H1 (cell line): ENCODE data around the gene RASGEF1B. TPM values are rescaled to one million over a fixed set of nuclear protein-coding genes. Genes with fewer than 3 reads are reported as not detected.

ENCODE experiments used
- CTCF ChIA-PET: fragments of 300-600 bp; sonication (Branson Sonifier 250); formaldehyde crosslinking; loops from one replicate; lab custom pipeline; 2021; ENCODE audit not compliant: partially characterized antibody; lab: Charles Lee
- POLR2A ChIA-PET: fragments of 300-600 bp; sonication (Branson Sonifier 250); formaldehyde crosslinking; loops from one replicate; lab custom pipeline; 2021; ENCODE audit warnings: inconsistent platforms; ENCODE audit not compliant: partially characterized antibody; lab: Charles Lee
- DNase-seq, 2 experiments: peaks; one replicate each; pipeline versions ENCODE4 v3.0.0 to v3.0.0-alpha.2; 2010 to 2022; ENCODE audit warnings: low spot score in 2 of 2, low read depth in 1 of 2, mixed read lengths in 1 of 2
- FAIRE-seq: peaks from 2 replicates; lab custom pipeline; 2011; peaks lifted over from hg19 to GRCh38; lab: Jason Lieb, UNC
- H2AFZ ChIP-seq: 2 replicates; pipeline ENCODE4 v1.8.1; 2012; ENCODE audit warnings: low read length, inconsistent platforms
- H2AK5ac ChIP-seq: 2 replicates; pipeline ENCODE4 v1.6.1; 2013; ENCODE audit warnings: low read depth, low read length
- H2BK120ac ChIP-seq: replicated peaks from 2 replicates; pipeline ENCODE3; 2013; ENCODE audit warnings: low read depth, low read length, inconsistent platforms
- H2BK12ac ChIP-seq: 2 replicates; pipeline ENCODE4 v1.6.1; 2013; ENCODE audit warnings: low read depth, low read length
- H2BK15ac ChIP-seq: 2 replicates; pipeline ENCODE4 v1.6.1; 2013; ENCODE audit warnings: low read length
- H2BK20ac ChIP-seq: 2 replicates; pipeline ENCODE4 v1.6.1; 2013; ENCODE audit warnings: low read length
- H2BK5ac ChIP-seq: 2 replicates; pipeline ENCODE4 v1.6.1; 2013; ENCODE audit warnings: low read depth, low read length
- H3K14ac ChIP-seq: 2 replicates; pipeline ENCODE4 v1.6.1; 2013; ENCODE audit warnings: inconsistent platforms; ENCODE audit not compliant: insufficient read length
- H3K18ac ChIP-seq: 2 replicates; pipeline ENCODE4 v1.6.1; 2013; ENCODE audit warnings: low read length; ENCODE audit errors: extremely low read depth
- H3K23ac ChIP-seq: 2 replicates; pipeline ENCODE4 v1.6.1; 2013; ENCODE audit warnings: inconsistent platforms; ENCODE audit not compliant: insufficient read length
- H3K23me2 ChIP-seq: 2 replicates; pipeline ENCODE4 v1.6.1; 2013; ENCODE audit warnings: low read depth, low read length
- H3K27ac ChIP-seq: 2 replicates; pipeline ENCODE4 v1.6.1; 2011; ENCODE audit warnings: low read depth, low read length, inconsistent platforms
- H3K27me3 ChIP-seq, 4 experiments: replicated peaks in 1 of 4; 1 replicate in 1 of 4; 2 replicates in 3 of 4; pipeline versions ENCODE4 v1.6.1 to v1.8.1; 2011 to 2013; ENCODE audit warnings: low read length in 3 of 4, mild to moderate bottlenecking in 3 of 4, inconsistent platforms in 2 of 4, mixed read lengths in 2 of 4, moderate library complexity in 1 of 4; ENCODE audit not compliant: control insufficient read depth in 3 of 4, insufficient read depth in 3 of 4; ENCODE audit errors: extremely low read depth in 1 of 4
- H3K36me3 ChIP-seq, 4 experiments: 2 replicates each; pipeline versions ENCODE4 v1.6.1 to v1.8.1; 2011 to 2013; ENCODE audit warnings: mild to moderate bottlenecking in 4 of 4, low read length in 3 of 4, moderate library complexity in 2 of 4, control low read depth in 1 of 4, inconsistent platforms in 1 of 4; ENCODE audit not compliant: insufficient read depth in 4 of 4, control insufficient read depth in 2 of 4
- H3K4ac ChIP-seq: replicated peaks from 2 replicates; pipeline ENCODE3; 2013; ENCODE audit warnings: low read length, low read depth, mixed read lengths, inconsistent platforms; ENCODE audit not compliant: insufficient read length
- H3K4me1 ChIP-seq, 4 experiments: replicated peaks in 1 of 4; 1 replicate in 1 of 4; 2 replicates in 3 of 4; pipeline versions ENCODE4 v1.6.1 to v1.8.1; 2011 to 2013; ENCODE audit warnings: low read length in 3 of 4, inconsistent platforms in 2 of 4, mixed read lengths in 1 of 4; ENCODE audit not compliant: insufficient read depth in 4 of 4, control insufficient read depth in 3 of 4
- H3K4me2 ChIP-seq, 2 experiments: 2 replicates each; pipeline versions ENCODE4 v1.6.1 to v1.8.1; 2011 to 2013; ENCODE audit warnings: low read depth in 2 of 2, low read length in 2 of 2, control low read depth in 1 of 2, inconsistent platforms in 1 of 2, mild to moderate bottlenecking in 1 of 2; ENCODE audit not compliant: insufficient read depth in 1 of 2
- H3K4me3 ChIP-seq, 4 experiments: fragments of 200-600, 300-600 bp in 1 of 4; sonication (generic), shearing (Covaris generic), sonication (Bioruptor Twin) in 1 of 4; 2 replicates each; pipeline versions ENCODE4 v1.5.1 to v1.8.1; 2011 to 2016; ENCODE audit warnings: low read length in 4 of 4, low read depth in 3 of 4, control low read depth in 2 of 4, inconsistent platforms in 2 of 4, mild to moderate bottlenecking in 2 of 4, mixed read lengths in 1 of 4, moderate library complexity in 1 of 4; ENCODE audit not compliant: insufficient read depth in 2 of 4; ENCODE audit errors: extremely low read depth in 1 of 4
- H3K56ac ChIP-seq: replicated peaks from 2 replicates; pipeline ENCODE3; 2013; ENCODE audit warnings: low read depth, mild to moderate bottlenecking, mixed read lengths, low read length, inconsistent platforms; ENCODE audit not compliant: insufficient read length
- H3K79me1 ChIP-seq: 2 replicates; pipeline ENCODE4 v1.6.1; 2013; ENCODE audit warnings: low read depth, low read length, control low read depth
- H3K79me2 ChIP-seq, 2 experiments: 2 replicates each; pipeline versions ENCODE4 v1.6.1 to v1.8.1; 2012 to 2013; ENCODE audit warnings: low read length in 2 of 2, mild to moderate bottlenecking in 2 of 2, inconsistent platforms in 1 of 2; ENCODE audit not compliant: insufficient read depth in 2 of 2, control insufficient read depth in 1 of 2
- H3K9ac ChIP-seq, 4 experiments: replicated peaks in 1 of 4; 1 replicate in 1 of 4; 2 replicates in 3 of 4; pipeline versions ENCODE4 v1.6.1 to v1.8.1; 2011 to 2013; ENCODE audit warnings: low read depth in 3 of 4, low read length in 3 of 4, control low read depth in 2 of 4, mild to moderate bottlenecking in 2 of 4, moderate library complexity in 2 of 4, inconsistent platforms in 1 of 4; ENCODE audit errors: extremely low read depth in 1 of 4
- H3K9me3 ChIP-seq, 2 experiments: 2 replicates each; pipeline versions ENCODE4 v1.6.1 to v1.8.1; 2012 to 2013; ENCODE audit warnings: mild to moderate bottlenecking in 2 of 2, moderate library complexity in 2 of 2, control low read depth in 1 of 2, inconsistent platforms in 1 of 2, low read depth in 1 of 2, low read length in 1 of 2, mixed read lengths in 1 of 2; ENCODE audit not compliant: insufficient read depth in 2 of 2
- H4K20me1 ChIP-seq, 2 experiments: replicated peaks in 1 of 2; 2 replicates each; pipeline versions ENCODE3 to v1.8.1; 2011 to 2013; ENCODE audit warnings: inconsistent platforms in 2 of 2, low read length in 2 of 2, mild to moderate bottlenecking in 1 of 2; ENCODE audit not compliant: insufficient read depth in 2 of 2, control insufficient read depth in 1 of 2
- H4K5ac ChIP-seq: 2 replicates; pipeline ENCODE4 v1.6.1; 2013; ENCODE audit warnings: low read length, low read depth, mixed read lengths, inconsistent platforms; ENCODE audit not compliant: insufficient read length
- H4K8ac ChIP-seq: 2 replicates; pipeline ENCODE4 v1.8.0; 2013; ENCODE audit warnings: mild to moderate bottlenecking, moderate library complexity, low read length, inconsistent platforms; ENCODE audit not compliant: insufficient read depth; ENCODE audit errors: extremely low read depth
- H4K91ac ChIP-seq: replicated peaks from 2 replicates; pipeline ENCODE3; 2013; ENCODE audit warnings: low read length, mixed read lengths, inconsistent platforms; ENCODE audit not compliant: insufficient read length
- ASH2L ChIP-seq: fragments of 200-600, 300-600 bp; sonication (generic); IDR thresholded peaks from one replicate; pipeline ENCODE4 v1.7.1; 2017; ENCODE audit warnings: low read length
- BCL11A ChIP-seq, 2 experiments: IDR thresholded peaks; one replicate each; pipeline ENCODE4 v1.6.1; 2011; ENCODE audit warnings: low read depth in 2 of 2, low read length in 2 of 2, mild to moderate bottlenecking in 2 of 2
- CBX8 ChIP-seq: fragments of 300-800, 300-1000 bp; sonication (generic); IDR thresholded peaks from 2 replicates; pipeline ENCODE4 v1.7.1; 2016; ENCODE audit warnings: low read depth, low read length, borderline replicate concordance
- GTF2F1 ChIP-seq: IDR thresholded peaks from 2 replicates; pipeline ENCODE4 v1.6.1; 2012; ENCODE audit warnings: low read depth, low read length, improper control_type of control experiment, borderline replicate concordance
- JUN ChIP-seq: IDR thresholded peaks from 2 replicates; pipeline ENCODE4 v1.6.1; 2011; ENCODE audit warnings: low read depth, mild to moderate bottlenecking, improper control_type of control experiment, low read length
- JUND ChIP-seq: IDR thresholded peaks from 2 replicates; pipeline ENCODE4 v1.6.1; 2011; ENCODE audit warnings: mild to moderate bottlenecking, improper control_type of control experiment, low read length
- PHF8 ChIP-seq: fragments of 200-600 bp; sonication (generic); conservative IDR thresholded peaks from 2 replicates; pipeline ENCODE4 v1.7.1; 2012; ENCODE audit warnings: low read depth, mild to moderate bottlenecking, inconsistent platforms, low read length, moderate library complexity
- SAP30 ChIP-seq: fragments of 300-600 bp; sonication (generic); IDR thresholded peaks from 2 replicates; pipeline ENCODE4 v1.7.1; 2012; ENCODE audit warnings: low read length, moderate library complexity, mild to moderate bottlenecking, inconsistent platforms; ENCODE audit not compliant: insufficient read depth, insufficient replicate concordance
- SUZ12 ChIP-seq: fragments of 200-600 bp; sonication (generic); IDR thresholded peaks from 2 replicates; pipeline ENCODE4 v1.6.1; 2012; ENCODE audit warnings: mild to moderate bottlenecking, inconsistent platforms, low read length, moderate library complexity, mixed read lengths
- TAF7 ChIP-seq: optimal IDR thresholded peaks from 2 replicates; pipeline ENCODE3; 2011; ENCODE audit warnings: low read depth, mild to moderate bottlenecking, inconsistent platforms, low read length, moderate library complexity, borderline replicate concordance
- TEAD4 ChIP-seq: IDR thresholded peaks from 2 replicates; pipeline ENCODE4 v1.6.1; 2012; ENCODE audit warnings: low read depth, low read length, inconsistent platforms, mixed read lengths
- ZNF274 ChIP-seq: IDR thresholded peaks from 2 replicates; pipeline ENCODE4 v1.7.0; 2012; ENCODE audit warnings: low read length, borderline replicate concordance; ENCODE audit errors: extremely low read depth
- WGBS, 2 experiments: shearing (Covaris generic) in 1 of 2; methylation state at CpG; one replicate each; pipeline versions ENCODE4 v1.1.6 to v1.1.7; 2013 to 2015; ENCODE audit warnings: low lambda C conversion rate in 2 of 2, mixed read lengths in 2 of 2, inconsistent platforms in 1 of 2, low coverage in 1 of 2, missing lambda C conversion rate in 1 of 2; ENCODE audit not compliant: insufficient replicate concordance in 2 of 2, insufficient coverage in 1 of 2, insufficient read length in 1 of 2; ENCODE audit errors: extremely low coverage in 1 of 2, missing lambda C conversion rate in 1 of 2; 5-methylcytosine and 5-hydroxymethylcytosine counted together
- polyA plus RNA-seq, 7 experiments: library from polyadenylated mRNA; depleted of rRNA in 3 of 7; stranded (reverse) in 5 of 7; unstranded in 2 of 7; fragments of >200 nt in 5 of 7; fragments of 200-250 nt in 2 of 7; gene quantifications; 1 replicate in 5 of 7; 2 replicates in 1 of 7; 4 replicates in 1 of 7; pipeline versions ENCODE4 v1.2.1 to v1.2.3, GENCODE V29; 2011 to 2013; ENCODE audit warnings: missing spikeins in 2 of 7, mixed read lengths in 2 of 7
- total RNA-seq: library from RNA; stranded (reverse); fragmentation: NEBNext Ultra II Directional; extraction: Animal tissue kit (Norgen Biotek cat#: 25700); gene quantifications from 2 replicates; pipeline ENCODE4 v1.2.1, GENCODE V29; 2021
- TF ChIP-seq, protein P1 (sequence below): IDR thresholded peaks from 2 replicates; pipeline ENCODE4 v1.6.1; 2012; ENCODE audit warnings: inconsistent platforms
- TF ChIP-seq, protein P2 (sequence below): IDR thresholded peaks from 2 replicates; pipeline ENCODE4 v1.6.1; 2012; ENCODE audit warnings: inconsistent platforms

The RASGEF1B gene
- total and polyA plus RNA-seq, 2 of the 8 experiments (the other 6 are each of a cell fraction or from before 2014, with no cell fraction given) = 1.6 to 4.7 TPM

DNA sequence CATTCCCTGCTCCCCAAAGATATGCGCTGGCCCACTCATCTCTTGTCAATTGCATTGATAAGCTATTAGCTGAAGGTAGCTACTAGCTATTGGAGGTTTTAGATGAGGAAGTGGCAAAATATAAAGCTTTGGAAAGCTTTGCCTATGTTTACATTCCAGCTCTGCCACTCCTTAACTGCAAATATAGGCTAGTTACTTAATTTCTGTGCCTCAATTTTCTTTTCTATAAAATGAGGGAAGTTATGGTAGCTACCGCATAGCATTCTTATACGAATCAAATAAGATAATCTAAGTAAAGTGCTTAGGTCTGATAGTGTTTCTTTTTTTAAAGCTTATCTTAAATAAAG is 47.7 kb upstream of the RASGEF1B start:
- Histone ChIP-seq H2BK15ac (no peak overlapping the region), H3K9ac (no peak overlapping the region), H2BK120ac (no peak overlapping the region), H2BK20ac (no peak overlapping the region), H2AK5ac (no peak overlapping the region), H3K79me2 (no peaks in the 10 kb centered on the region), H3K56ac (no peak overlapping the region), H3K14ac (no peak overlapping the region), H2BK12ac (no peak overlapping the region), H3K27ac (no peak overlapping the region), H3K4me2 (no peak overlapping the region), H3K4me3 (no peak overlapping the region), H3K4ac (no peak overlapping the region), H4K8ac (no peak overlapping the region), H3K36me3 (no peaks in the 10 kb centered on the region), H3K9me3 (no peaks in the 10 kb centered on the region), H3K4me1 (peaks cover 0 to 8% (median 5%) of the 10 kb centered on the region in 4 experiments; a peak in 2 of 7 replicates), H2BK5ac (no peak overlapping the region), H4K20me1 (no peaks in the 10 kb centered on the region), H3K18ac (no peak overlapping the region), H4K91ac (no peak overlapping the region), H4K5ac (no peak overlapping the region), H3K79me1 (no peaks in the 10 kb centered on the region), H3K23me2 (no peaks in the 10 kb centered on the region), H3K27me3 (no peaks in the 10 kb centered on the region), H3K23ac (no peak overlapping the region), H2AFZ (no peak overlapping the region)
- ChIA-PET CTCF (interaction anchor here (0.6 to 1.6 kb wide), 5 partner anchors 9 to 327 kb away, joined by 3 to 5 read pairs (median 4); no protein-coding TSS in a partner anchor), POLR2A (no interaction called here)
- no peak for FAIRE-seq
- no peak for DNase-seq
- WGBS, 2 experiments = 100% methylated on average over 3 of the region's 3 CpGs; no CpG with 5 or more reads in 1 of the 2 experiments
- TF ChIP-seq TAF7 (no peak), SUZ12 (no peak), ZNF274 (no peak), JUND (no peak), ASH2L (no peak), CBX8 (no peak), TEAD4 (no peak), JUN (no peak), SAP30 (no peak), BCL11A (IDR thresholded peaks at IDR 0.05; ENCODE audit: low read depth in 2 of 2, low read length in 2 of 2) (no peak), PHF8 (no peak), GTF2F1 (no peak)
- TF ChIP-seq, protein P1, sequence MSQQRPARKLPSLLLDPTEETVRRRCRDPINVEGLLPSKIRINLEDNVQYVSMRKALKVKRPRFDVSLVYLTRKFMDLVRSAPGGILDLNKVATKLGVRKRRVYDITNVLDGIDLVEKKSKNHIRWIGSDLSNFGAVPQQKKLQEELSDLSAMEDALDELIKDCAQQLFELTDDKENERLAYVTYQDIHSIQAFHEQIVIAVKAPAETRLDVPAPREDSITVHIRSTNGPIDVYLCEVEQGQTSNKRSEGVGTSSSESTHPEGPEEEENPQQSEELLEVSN = no peak
- TF ChIP-seq, protein P2, sequence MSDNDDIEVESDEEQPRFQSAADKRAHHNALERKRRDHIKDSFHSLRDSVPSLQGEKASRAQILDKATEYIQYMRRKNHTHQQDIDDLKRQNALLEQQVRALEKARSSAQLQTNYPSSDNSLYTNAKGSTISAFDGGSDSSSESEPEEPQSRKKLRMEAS = no peak
